ENCODE measurements around the gene ATP2A3.

GRCh38 chr17:3951003-3951402 is 13.2 kb downstream of the ATP2A3 start:
- TF ChIP-seq POLR2A (IDR thresholded peaks at IDR 0.05; ENCODE audit: low read depth, low read length) (no peak), TAF1 (IDR thresholded peaks at IDR 0.05; ENCODE audit: low read depth, low read length) (no peak), POLR2AphosphoS5 (IDR thresholded peaks at IDR 0.05; ENCODE audit: low read depth, low read length) (no peak), PAX5 (IDR thresholded peaks at IDR 0.05; ENCODE audit: insufficient read depth, low read length, severe bottlenecking) (no peak), POU2F2 (IDR thresholded peaks at IDR 0.05; ENCODE audit: low read depth, low read length) (no peak)

All from GM12891 (cell line).